ENCODE results near the gene TRAPPC2B.
A peak's percentile ranks its signal among the peaks of the same experiment; 100 is the strongest.

TRAPPC2B gene

GRCh38 chr19:57403737-57404563 is 40.6 kb downstream of the TRAPPC2B start:
- no peak overlapping the region for H3K9ac ChIP-seq (ENCODE audit: low read length)
- no peaks in the 10 kb centered on the region for H4K20me1 ChIP-seq (ENCODE audit: insufficient read depth, low read length)
- H3K27me3 ChIP-seq (ENCODE audit: insufficient read depth, low read length) = no peaks in the 10 kb centered on the region
- peaks cover 4% of the 10 kb centered on the region for H3K4me1 ChIP-seq (ENCODE audit: insufficient read depth, low read length, severe bottlenecking)
- no peaks in the 10 kb centered on the region for H3K79me2 ChIP-seq (ENCODE audit: insufficient read depth, low read length)
- H3K4me2 ChIP-seq (ENCODE audit: low read length) = no peak overlapping the region
- no peaks in the 10 kb centered on the region for H3K9me2 ChIP-seq (ENCODE audit: low read depth, low read length)
- H3F3A ChIP-seq (ENCODE audit: insufficient read depth, low read length) = no peaks in the 10 kb centered on the region
- H3K36me3 ChIP-seq (ENCODE audit: insufficient read depth, low read length) = peaks cover 30% of the 10 kb centered on the region
- TF ChIP-seq CTCF (IDR thresholded peaks at IDR 0.05; ENCODE audit: low read length) (no peak), EZH2 (IDR thresholded peaks at IDR 0.05; ENCODE audit: borderline replicate concordance, low read length) (no peak)
- no peak overlapping the region for H3K27ac ChIP-seq (ENCODE audit: low read depth, low read length, poor library complexity, severe bottlenecking)
- H3K9me3 ChIP-seq (ENCODE audit: low read length) = peaks cover 29% of the 10 kb centered on the region
- no peak overlapping the region for H2AFZ ChIP-seq (ENCODE audit: low read length)
- H3K4me3 ChIP-seq (ENCODE audit: low read depth, low read length, poor library complexity, severe bottlenecking) = no peak overlapping the region

DNA sequence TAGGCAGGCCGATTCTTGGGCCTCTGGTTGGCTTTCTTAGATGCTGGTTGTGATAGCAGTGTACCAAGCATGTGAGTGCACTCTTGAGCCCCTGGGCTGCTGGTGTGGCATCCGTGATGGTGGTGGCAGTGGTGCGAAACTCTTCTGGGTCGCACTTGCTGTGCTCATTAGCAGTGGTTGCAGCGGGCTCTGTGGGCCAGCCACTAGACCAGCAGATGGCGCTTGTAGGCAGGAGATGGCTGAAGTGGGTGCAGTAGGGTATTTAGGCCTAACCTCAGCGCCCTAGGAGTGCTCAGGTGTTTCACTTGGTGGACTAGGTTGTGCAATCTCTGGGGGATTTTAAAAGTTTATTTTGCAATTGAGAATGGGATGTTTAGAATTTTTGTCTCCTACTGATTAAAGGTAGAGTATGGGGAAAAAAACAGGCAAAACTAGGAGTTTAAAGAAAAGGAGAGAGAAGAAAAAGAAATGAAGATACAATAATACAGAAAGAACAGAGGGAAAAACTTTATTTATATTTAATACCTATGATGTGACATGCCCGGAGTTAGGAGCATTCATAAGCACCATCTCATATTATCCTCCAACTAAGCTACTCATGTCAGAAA is 43.3 kb downstream of the TRAPPC2B start:
- no peaks in the 10 kb centered on the region for H3F3A ChIP-seq (ENCODE audit: insufficient read depth, low read length)
- no peaks in the 10 kb centered on the region for H3K9me2 ChIP-seq (ENCODE audit: low read depth, low read length)
- H3K4me1 ChIP-seq (ENCODE audit: insufficient read depth, low read length, severe bottlenecking) = peaks cover 11% of the 10 kb centered on the region
- TF ChIP-seq EZH2 (IDR thresholded peaks at IDR 0.05; ENCODE audit: borderline replicate concordance, low read length) = no peak
- TF ChIP-seq CTCF (IDR thresholded peaks at IDR 0.05; ENCODE audit: low read length) = peak; percentile 88
- H3K27ac ChIP-seq (ENCODE audit: low read depth, low read length, poor library complexity, severe bottlenecking) = no peak overlapping the region
- H3K4me2 ChIP-seq (ENCODE audit: low read length) = no peak overlapping the region
- H3K36me3 ChIP-seq (ENCODE audit: insufficient read depth, low read length) = peaks cover 12% of the 10 kb centered on the region
- H3K79me2 ChIP-seq (ENCODE audit: insufficient read depth, low read length) = peaks cover 4% of the 10 kb centered on the region
- H3K9ac ChIP-seq (ENCODE audit: low read length) = no peak overlapping the region
- H2AFZ ChIP-seq (ENCODE audit: low read length) = no peak overlapping the region
- peaks cover 21% of the 10 kb centered on the region for H3K9me3 ChIP-seq (ENCODE audit: low read length)
- no peaks in the 10 kb centered on the region for H4K20me1 ChIP-seq (ENCODE audit: insufficient read depth, low read length)
- H3K4me3 ChIP-seq (ENCODE audit: low read depth, low read length, poor library complexity, severe bottlenecking) = no peak overlapping the region
- no peaks in the 10 kb centered on the region for H3K27me3 ChIP-seq (ENCODE audit: insufficient read depth, low read length)

DNA sequence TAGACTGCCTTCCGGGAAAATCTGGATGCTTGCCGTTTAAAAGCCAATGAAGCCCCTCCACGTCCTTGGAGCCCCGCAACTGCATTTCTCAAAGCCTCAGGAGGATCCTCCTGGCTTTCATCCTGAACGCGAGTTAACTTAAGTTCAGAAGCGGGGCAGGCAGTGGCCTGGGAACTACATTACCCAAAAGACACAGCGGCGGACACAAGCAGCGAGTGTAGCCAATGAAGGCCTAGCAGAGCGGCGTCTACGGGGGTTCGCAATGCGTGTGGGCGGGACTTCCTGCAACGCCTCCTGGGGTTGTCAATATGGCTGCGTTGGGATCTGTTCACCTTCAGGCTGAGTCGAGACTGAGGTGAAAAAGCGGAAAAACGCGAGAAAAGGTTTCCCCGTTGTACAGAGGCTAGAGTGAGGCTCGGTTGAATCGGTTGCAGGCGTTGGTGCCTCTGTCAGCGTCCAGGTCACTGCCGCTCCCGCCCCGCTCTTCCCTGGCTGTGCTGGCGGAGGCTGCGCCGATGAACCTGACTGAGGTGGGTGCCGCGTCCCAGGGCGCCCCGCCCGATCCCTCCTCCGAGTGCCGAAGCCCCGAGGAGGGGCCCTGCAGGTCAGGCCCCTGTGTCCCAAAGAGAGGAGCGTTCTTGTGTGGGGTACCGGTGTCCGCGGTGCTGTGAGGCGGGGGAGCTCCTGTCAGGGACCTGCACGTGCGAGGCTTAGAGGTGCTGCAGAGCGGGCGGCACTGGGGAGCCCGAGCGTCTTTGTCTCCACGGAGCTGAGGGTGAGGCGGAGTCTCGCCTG is 47.7 kb downstream of the TRAPPC2B start, which contains the start of gene ZNF17:
Gene ZNF17, plus strand, starts transcription at position 285 of the 795 bp plus-strand sequence. CDS start 2,455 bp downstream, outside the sequence.
- Histone ChIP-seq H3K4me1 (ENCODE audit: insufficient read depth, low read length, severe bottlenecking) (peaks cover 21% of the 10 kb centered on the region), H3K9me2 (ENCODE audit: low read depth, low read length) (no peaks in the 10 kb centered on the region), H3K27me3 (ENCODE audit: insufficient read depth, low read length) (no peaks in the 10 kb centered on the region), H3K27ac (ENCODE audit: low read depth, low read length, poor library complexity, severe bottlenecking) (peak within 1 kb of the TSS; percentile 15), H3K9me3 (ENCODE audit: low read length) (no peaks in the 10 kb centered on the region), H4K20me1 (ENCODE audit: insufficient read depth, low read length) (no peaks in the 10 kb centered on the region), H3K36me3 (ENCODE audit: insufficient read depth, low read length) (peaks cover 35% of the 10 kb centered on the region), H3F3A (ENCODE audit: insufficient read depth, low read length) (no peaks in the 10 kb centered on the region), H3K9ac (ENCODE audit: low read length) (peak within 1 kb of the TSS; percentile 91), H3K79me2 (ENCODE audit: insufficient read depth, low read length) (peaks cover 16% of the 10 kb centered on the region), H3K4me2 (ENCODE audit: low read length) (peak within 1 kb of the TSS; percentile 94), H2AFZ (ENCODE audit: low read length) (peak within 1 kb of the TSS; percentile 54; the same call in 1 of the 2 replicates), H3K4me3 (ENCODE audit: low read depth, low read length, poor library complexity, severe bottlenecking) (peak within 1 kb of the TSS; percentile 98)
- TF ChIP-seq EZH2 (IDR thresholded peaks at IDR 0.05; ENCODE audit: borderline replicate concordance, low read length) = no peak
- TF ChIP-seq CTCF (IDR thresholded peaks at IDR 0.05; ENCODE audit: low read length) = no peak
